Upper lobe of left lung (tissue), 4 donors: ENCODE measurements around the gene DAGLB.

Experiments
- EP300 ChIP-seq, 4 donors: sonication (generic); formaldehyde crosslinking; IDR thresholded peaks; one replicate each; pipeline ENCODE4 v1.5.1; 2017; ENCODE audit warnings: antibody characterized with exemption in 4 of 4, control low read depth in 2 of 4
- POLR2AphosphoS5 ChIP-seq, 2 donors: sonication (generic); formaldehyde crosslinking; IDR thresholded peaks; one replicate each; pipeline ENCODE4 v1.5.1; 2017; ENCODE audit warnings: antibody characterized with exemption in 2 of 2

GRCh38 chr7:6398943-6399342 lies 48.8 kb downstream of the DAGLB start:
- TF ChIP-seq POLR2AphosphoS5 (IDR thresholded peaks at IDR 0.05): no peak
- TF ChIP-seq EP300 (IDR thresholded peaks at IDR 0.05): no peak
